ENCODE results near the gene GSTT2. TPM values are rescaled to one million over a fixed set of nuclear protein-coding genes. Genes with fewer than 3 reads are reported as not detected.
A peak's percentile ranks its signal among the peaks of the same experiment; 100 is the strongest.
"Not testable (repeated sequence)": the region's sequence is repeated elsewhere in the genome, so short reads cannot be mapped to it uniquely, and the experiment has no call there.

The GSTT2 gene
- total RNA-seq, 2 experiments from 2014 or later: not detected

- H3K4me3 ChIP-seq (ENCODE audit: low read length); H3K4me1 ChIP-seq (ENCODE audit: insufficient read depth, low read length); H3K9me3 ChIP-seq (ENCODE audit: control insufficient read depth in 1 of 2, insufficient read depth in 1 of 2, low read length in 2 of 2); H3K36me3 ChIP-seq (ENCODE audit: insufficient read depth, low read length); H3K27me3 Mint-ChIP-seq; H3K27ac ChIP-seq (ENCODE audit: low read depth in 1 of 2, low read length in 2 of 2); POLR2A ChIA-PET; CTCF ChIA-PET; H3K27me3 ChIP-seq (ENCODE audit: control insufficient read depth in 1 of 2, insufficient read depth in 2 of 2, low read length in 2 of 2); DNase-seq; H3K9me3 Mint-ChIP-seq; ATAC-seq (ENCODE audit: poor library complexity); H3K36me3 Mint-ChIP-seq (ENCODE audit: low read depth); H3K27ac Mint-ChIP-seq; H3K4me1 Mint-ChIP-seq (ENCODE audit: low read depth): not testable (repeated sequence)
- H3K4me3 Mint-ChIP-seq: peak overlapping the region; percentile 27
- intact Hi-C loops (cut with DNase I, micrococcal nuclease): loop anchor here in 1 of 2 experiments (5.0 kb wide), 1 partner anchor 52 kb away; no protein-coding TSS in a partner anchor
Observed at GRCh38 chr22:23989583-23990244, 9.8 kb downstream of the GSTT2 start.

- H3K27me3 Mint-ChIP-seq; H3K27me3 ChIP-seq (ENCODE audit: control insufficient read depth in 1 of 2, insufficient read depth in 2 of 2, low read length in 2 of 2); H3K9me3 ChIP-seq (ENCODE audit: control insufficient read depth in 1 of 2, insufficient read depth in 1 of 2, low read length in 2 of 2); CTCF ChIA-PET; H3K4me1 ChIP-seq (ENCODE audit: insufficient read depth, low read length); POLR2A ChIA-PET; H3K27ac Mint-ChIP-seq; ATAC-seq (ENCODE audit: poor library complexity); H3K27ac ChIP-seq (ENCODE audit: low read depth in 1 of 2, low read length in 2 of 2); H3K36me3 Mint-ChIP-seq (ENCODE audit: low read depth); H3K9me3 Mint-ChIP-seq; intact Hi-C loops (cut with DNase I, micrococcal nuclease); H3K36me3 ChIP-seq (ENCODE audit: insufficient read depth, low read length); H3K4me3 ChIP-seq (ENCODE audit: low read length); H3K4me1 Mint-ChIP-seq (ENCODE audit: low read depth); DNase-seq; H3K4me3 Mint-ChIP-seq: not testable (repeated sequence)
Observed at GRCh38 chr22:23993080-23993479, 13.1 kb downstream of the GSTT2 start.

DNA sequence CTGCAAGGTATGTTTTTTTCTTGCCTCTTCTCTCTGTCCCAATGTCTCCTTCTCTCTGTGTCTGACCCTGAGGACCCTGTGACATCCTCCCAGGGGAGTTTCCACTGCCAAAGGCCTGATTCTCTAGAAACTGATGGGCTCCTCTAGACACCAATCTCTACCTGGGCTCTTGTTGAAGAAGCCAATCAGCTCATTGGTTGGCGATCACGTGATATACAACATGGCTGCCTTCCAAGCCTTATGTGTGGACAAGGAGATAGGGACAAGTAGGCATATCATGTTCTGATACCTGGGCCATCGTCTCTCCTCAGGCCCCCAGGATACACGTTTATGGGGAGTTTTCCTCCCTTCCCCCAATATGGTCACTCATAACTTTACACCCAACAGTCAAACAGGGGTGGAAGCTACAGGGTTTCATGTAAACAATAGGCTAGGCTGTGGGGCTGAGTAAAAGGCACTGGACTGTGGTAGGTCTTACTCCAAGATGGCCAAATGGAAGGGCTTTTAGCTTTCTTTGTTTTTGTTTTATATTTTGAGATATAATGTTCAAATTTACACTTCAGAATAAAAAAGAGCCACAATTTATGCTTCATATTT lies 13.7 kb downstream of the GSTT2 start:
- H3K4me3 Mint-ChIP-seq; H3K36me3 Mint-ChIP-seq (ENCODE audit: low read depth); H3K27me3 Mint-ChIP-seq; H3K9me3 ChIP-seq (ENCODE audit: control insufficient read depth in 1 of 2, insufficient read depth in 1 of 2, low read length in 2 of 2); intact Hi-C loops (cut with DNase I, micrococcal nuclease); DNase-seq; H3K9me3 Mint-ChIP-seq; H3K4me3 ChIP-seq (ENCODE audit: low read length); H3K27me3 ChIP-seq (ENCODE audit: control insufficient read depth in 1 of 2, insufficient read depth in 2 of 2, low read length in 2 of 2); H3K4me1 Mint-ChIP-seq (ENCODE audit: low read depth); H3K27ac Mint-ChIP-seq; CTCF ChIA-PET; POLR2A ChIA-PET; H3K36me3 ChIP-seq (ENCODE audit: insufficient read depth, low read length); H3K27ac ChIP-seq (ENCODE audit: low read depth in 1 of 2, low read length in 2 of 2); H3K4me1 ChIP-seq (ENCODE audit: insufficient read depth, low read length); ATAC-seq (ENCODE audit: poor library complexity): not testable (repeated sequence)

- no peak overlapping the region for H3K4me3 ChIP-seq (ENCODE audit: low read length)
- Mint-ChIP-seq H3K4me3 (no peak overlapping the region), H3K4me1 (ENCODE audit: low read depth) (no peaks in the 10 kb centered on the region), H3K9me3 (no peaks in the 10 kb centered on the region), H3K27ac (no peak overlapping the region), H3K36me3 (ENCODE audit: low read depth) (no peaks in the 10 kb centered on the region), H3K27me3 (peaks cover 2% of the 10 kb centered on the region)
- H3K4me1 ChIP-seq (ENCODE audit: insufficient read depth, low read length): no peaks in the 10 kb centered on the region
- no peak overlapping the region for H3K27ac ChIP-seq (ENCODE audit: low read depth in 1 of 2, low read length in 2 of 2)
- TF ChIP-seq CTCF (IDR thresholded peaks at IDR 0.05): no peak
- CTCF ChIA-PET: no interaction called here
- intact Hi-C loops (cut with DNase I, micrococcal nuclease): no loop called here
- H3K9me3 ChIP-seq (ENCODE audit: control insufficient read depth in 1 of 2, insufficient read depth in 1 of 2, low read length in 2 of 2): no peaks in the 10 kb centered on the region
- POLR2A ChIA-PET: no interaction called here
- ATAC-seq (ENCODE audit: poor library complexity): no peak
- no peak for DNase-seq
- no peaks in the 10 kb centered on the region for H3K27me3 ChIP-seq (ENCODE audit: control insufficient read depth in 1 of 2, insufficient read depth in 2 of 2, low read length in 2 of 2)
- no peaks in the 10 kb centered on the region for H3K36me3 ChIP-seq (ENCODE audit: insufficient read depth, low read length)
Observed at GRCh38 chr22:23997092-23997491, 17.2 kb downstream of the GSTT2 start.

GRCh38 chr22:23999779-24000178 lies 19.8 kb downstream of the GSTT2 start:
- H3K4me1 ChIP-seq (ENCODE audit: insufficient read depth, low read length); DNase-seq; H3K4me3 Mint-ChIP-seq; H3K27me3 ChIP-seq (ENCODE audit: control insufficient read depth in 1 of 2, insufficient read depth in 2 of 2, low read length in 2 of 2); H3K36me3 ChIP-seq (ENCODE audit: insufficient read depth, low read length); H3K27ac Mint-ChIP-seq; H3K27ac ChIP-seq (ENCODE audit: low read depth in 1 of 2, low read length in 2 of 2); H3K9me3 Mint-ChIP-seq; H3K27me3 Mint-ChIP-seq; ATAC-seq (ENCODE audit: poor library complexity); H3K4me3 ChIP-seq (ENCODE audit: low read length); POLR2A ChIA-PET; H3K4me1 Mint-ChIP-seq (ENCODE audit: low read depth); H3K9me3 ChIP-seq (ENCODE audit: control insufficient read depth in 1 of 2, insufficient read depth in 1 of 2, low read length in 2 of 2); intact Hi-C loops (cut with DNase I, micrococcal nuclease); CTCF ChIA-PET; H3K36me3 Mint-ChIP-seq (ENCODE audit: low read depth): not testable (repeated sequence)
